GM12875 (cell line): ENCODE results near the gene NPR2.

Experiments
- H3K4me3 ChIP-seq: one replicate; pipeline ENCODE4 v1.5.1; 2011; ENCODE audit warnings: low read depth, low read length, control low read depth
- TF ChIP-seq, protein P1 (sequence below): IDR thresholded peaks from 2 replicates; pipeline ENCODE4 v1.5.1; 2011; ENCODE audit warnings: low read depth, mild to moderate bottlenecking, control low read depth, inconsistent platforms, low read length, moderate library complexity, borderline replicate concordance; ENCODE audit not compliant: insufficient read depth

NPR2 gene

DNA sequence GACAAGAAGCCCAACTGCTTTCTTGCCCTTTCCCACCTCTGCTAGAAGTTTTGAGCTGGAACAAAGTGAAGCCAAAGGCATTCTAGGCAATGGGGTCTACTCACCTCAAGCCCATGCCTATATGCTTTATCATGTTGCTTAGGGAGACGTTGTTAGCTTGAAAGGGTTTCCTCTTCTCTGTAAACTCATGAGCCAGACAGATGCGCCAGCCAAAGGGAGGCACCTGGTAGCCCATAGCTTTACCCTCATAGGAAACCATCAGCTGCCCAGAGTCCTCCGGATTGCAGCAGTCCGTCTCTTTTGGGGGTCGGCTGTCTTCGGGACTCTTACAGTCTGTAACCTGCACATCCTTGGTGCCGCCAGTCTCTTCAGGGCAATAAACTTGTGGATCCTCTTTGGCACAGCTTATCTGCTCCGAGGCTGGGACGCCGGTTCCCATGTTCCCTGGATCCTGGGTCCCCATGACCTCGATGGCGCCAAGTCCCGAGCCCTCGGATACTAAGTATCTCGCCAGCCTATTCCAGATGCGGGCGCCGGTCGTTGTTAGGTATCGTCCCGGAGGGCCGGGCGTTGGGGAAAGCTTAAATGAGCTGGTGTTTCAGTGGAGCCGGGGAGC, 43.0 kb upstream of the NPR2 start:
- H3K4me3 ChIP-seq = peak overlapping the region; percentile 90
- TF ChIP-seq, protein P1, sequence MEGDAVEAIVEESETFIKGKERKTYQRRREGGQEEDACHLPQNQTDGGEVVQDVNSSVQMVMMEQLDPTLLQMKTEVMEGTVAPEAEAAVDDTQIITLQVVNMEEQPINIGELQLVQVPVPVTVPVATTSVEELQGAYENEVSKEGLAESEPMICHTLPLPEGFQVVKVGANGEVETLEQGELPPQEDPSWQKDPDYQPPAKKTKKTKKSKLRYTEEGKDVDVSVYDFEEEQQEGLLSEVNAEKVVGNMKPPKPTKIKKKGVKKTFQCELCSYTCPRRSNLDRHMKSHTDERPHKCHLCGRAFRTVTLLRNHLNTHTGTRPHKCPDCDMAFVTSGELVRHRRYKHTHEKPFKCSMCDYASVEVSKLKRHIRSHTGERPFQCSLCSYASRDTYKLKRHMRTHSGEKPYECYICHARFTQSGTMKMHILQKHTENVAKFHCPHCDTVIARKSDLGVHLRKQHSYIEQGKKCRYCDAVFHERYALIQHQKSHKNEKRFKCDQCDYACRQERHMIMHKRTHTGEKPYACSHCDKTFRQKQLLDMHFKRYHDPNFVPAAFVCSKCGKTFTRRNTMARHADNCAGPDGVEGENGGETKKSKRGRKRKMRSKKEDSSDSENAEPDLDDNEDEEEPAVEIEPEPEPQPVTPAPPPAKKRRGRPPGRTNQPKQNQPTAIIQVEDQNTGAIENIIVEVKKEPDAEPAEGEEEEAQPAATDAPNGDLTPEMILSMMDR = no peak

DNA sequence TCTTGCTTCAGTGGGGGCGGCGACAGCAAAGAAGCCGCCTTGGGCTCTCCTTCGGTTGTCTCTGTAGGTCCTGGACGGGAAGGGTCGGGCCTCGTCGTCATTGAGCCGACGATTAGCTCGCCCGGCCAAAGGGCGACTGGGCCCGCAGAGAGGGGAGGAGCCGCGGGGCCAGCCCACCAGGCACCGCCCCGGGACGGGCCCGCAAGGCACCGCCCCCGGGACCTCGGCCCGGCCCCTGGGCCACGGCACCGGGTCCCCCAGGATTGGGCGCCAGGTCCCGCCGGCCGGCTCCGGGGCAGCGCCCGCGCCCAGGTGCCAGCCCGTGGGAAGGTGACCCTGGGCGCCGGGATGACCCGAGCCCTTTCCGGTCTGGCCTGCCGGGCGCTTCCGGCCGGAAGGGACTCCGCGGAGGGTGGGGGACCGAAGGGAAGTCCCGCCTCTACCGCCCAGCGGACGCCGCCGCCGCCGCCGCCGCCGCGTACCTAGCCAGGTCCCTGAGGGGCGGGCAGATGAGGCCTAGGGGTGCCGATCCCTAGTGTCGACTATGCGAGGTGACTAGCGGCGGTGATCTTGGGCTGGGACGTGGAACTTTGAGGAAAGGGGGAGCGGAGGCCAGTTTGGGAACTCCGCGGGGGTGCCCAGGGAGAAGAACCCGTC, 42.4 kb upstream of the NPR2 start, which contains the start of the genes GBA2 and RGP1:
GBA2 (minus strand) TSS at position 371 of the 657 bp plus-strand sequence. CDS start 524 bp downstream, outside the sequence.
RGP1 (plus strand) TSS at position 430 of the 657 bp plus-strand sequence. CDS start 469 bp downstream, outside the sequence.
- TF ChIP-seq, protein P1 = no peak
- peak within 1 kb of the TSS; percentile 90 for H3K4me3 ChIP-seq

DNA sequence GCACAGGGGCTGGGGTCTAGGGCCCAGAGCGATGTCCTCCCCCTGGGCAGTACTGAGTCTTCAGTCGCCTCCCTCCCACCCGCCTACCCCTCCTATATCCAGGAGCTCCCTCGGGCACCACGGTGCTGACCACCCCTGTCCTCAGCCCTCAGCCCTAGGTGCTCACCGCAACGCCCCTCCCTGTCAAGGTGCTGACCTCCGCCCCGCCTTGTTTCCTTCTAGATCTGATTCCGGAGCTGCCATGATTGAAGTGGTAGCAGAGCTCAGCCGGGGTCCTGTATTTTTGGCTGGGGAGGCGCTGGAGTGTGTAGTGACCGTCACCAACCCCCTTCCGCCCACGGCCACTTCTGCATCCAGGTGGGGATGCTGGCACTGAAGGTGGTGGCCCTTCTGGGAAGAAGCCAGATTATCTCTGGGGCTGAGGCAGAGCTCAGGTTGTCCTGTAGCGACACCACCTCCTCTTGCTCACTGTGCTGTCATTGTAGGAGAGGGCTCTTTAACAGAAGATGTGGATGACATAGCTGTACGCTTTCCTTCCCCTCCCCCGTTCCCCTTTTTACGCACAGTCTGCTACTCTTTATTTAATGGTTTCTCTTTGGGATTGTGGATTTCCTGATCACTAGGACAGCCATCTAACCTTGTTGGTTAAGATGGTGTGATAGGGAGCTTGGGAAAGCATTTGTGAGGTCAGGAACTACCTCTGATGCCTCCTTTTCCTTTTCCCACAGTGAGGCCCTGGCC, 41.7 kb upstream of the NPR2 start:
- TF ChIP-seq, protein P1 = no peak
- peak overlapping the region; percentile 90 for H3K4me3 ChIP-seq

DNA sequence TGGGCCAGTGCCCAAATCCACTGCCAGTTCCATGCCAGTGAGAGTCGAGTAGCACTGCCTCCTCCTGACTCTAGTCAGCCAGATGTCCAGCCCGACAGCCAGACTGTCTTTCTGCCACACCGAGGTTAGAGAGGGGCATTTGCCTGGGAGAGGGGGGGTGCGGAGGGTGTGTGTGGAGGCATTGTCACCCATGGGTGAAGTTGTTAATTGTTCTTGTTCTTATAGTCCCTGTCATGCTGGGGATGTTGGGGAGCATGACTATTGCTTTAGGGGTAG, 41.2 kb upstream of the NPR2 start:
- no peak overlapping the region for H3K4me3 ChIP-seq
- TF ChIP-seq, protein P1 = no peak

DNA sequence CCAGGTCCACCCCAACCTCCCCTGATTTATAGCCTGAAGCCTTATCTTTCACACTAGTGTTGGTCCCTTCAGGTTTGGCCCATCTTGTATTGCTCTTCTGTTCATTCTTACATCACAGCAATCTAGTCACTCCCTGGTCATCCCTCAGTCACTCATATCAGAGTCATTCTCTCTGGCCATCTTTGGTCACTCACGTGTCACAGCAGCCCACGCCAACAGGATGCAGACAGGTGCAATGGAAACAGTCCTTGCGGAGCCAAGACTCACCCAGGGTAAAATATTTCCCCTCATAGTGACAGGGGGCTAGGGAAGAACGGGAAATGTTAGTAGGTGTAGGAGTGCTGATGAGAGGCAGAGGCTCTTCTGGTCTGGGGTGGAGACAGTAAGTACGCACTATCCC, 37.9 kb upstream of the NPR2 start:
- TF ChIP-seq, protein P1 = no peak
- H3K4me3 ChIP-seq = no peak overlapping the region

DNA sequence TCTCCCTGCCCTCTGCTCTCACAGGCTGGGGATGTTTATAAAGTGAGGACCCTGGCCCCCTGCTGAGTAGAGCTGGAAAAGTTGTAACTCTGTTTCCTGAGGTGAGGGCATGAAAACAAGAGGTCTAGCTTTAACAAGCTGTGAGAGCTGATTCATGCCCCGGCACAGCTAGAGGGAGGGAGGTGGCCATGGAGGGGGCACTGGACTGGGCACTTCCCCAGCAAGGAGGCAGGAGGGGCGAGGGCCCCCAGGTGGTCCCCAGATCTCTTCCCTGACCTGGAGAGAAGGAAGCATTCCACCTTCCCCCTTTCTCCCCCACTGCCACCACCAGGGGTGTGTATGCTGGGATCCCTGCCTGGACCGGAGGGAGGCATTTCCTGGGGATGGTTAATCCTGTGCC, 37.1 kb upstream of the NPR2 start, which contains the start of gene MSMP:
MSMP (minus strand) TSS at position 13 of the 400 bp plus-strand sequence. CDS start 147 bp downstream, outside the sequence.
- H3K4me3 ChIP-seq = no peak within 1 kb of the TSS
- TF ChIP-seq, protein P1 = no peak
